ENCODE measurements around the gene IER5L. TPM values are rescaled to one million over a fixed set of nuclear protein-coding genes. Genes with fewer than 3 reads are reported as not detected.

The IER5L gene
- total and polyA plus RNA-seq, 2 experiments from 2014 or later, result 4.3 to 81.7 TPM

DNA sequence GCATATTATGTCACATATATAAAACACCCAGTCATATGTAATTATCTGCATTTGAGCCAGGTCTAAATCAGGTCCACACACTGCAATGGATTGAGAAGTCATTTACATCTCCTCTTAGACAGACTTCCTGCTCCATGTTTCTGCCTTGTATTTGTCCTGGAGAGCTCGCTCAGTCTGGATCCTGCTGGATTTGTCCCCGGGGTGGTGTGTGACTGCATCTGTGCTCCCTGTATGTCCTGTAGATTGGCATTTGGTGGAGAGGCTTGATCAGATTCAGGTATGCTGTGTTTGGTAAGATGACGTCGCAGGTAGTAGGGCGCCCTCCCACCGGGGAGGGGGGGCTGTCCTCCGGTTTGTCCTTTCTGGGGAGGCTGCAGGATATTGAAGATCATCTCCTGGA is 33.6 kb upstream of the IER5L start:
- no peak overlapping the region for H2AFZ ChIP-seq
- no peaks in the 10 kb centered on the region for H4K20me1 ChIP-seq (ENCODE audit: insufficient read depth)
- H3K4me2 ChIP-seq (ENCODE audit: unreplicated experiment), result no peak overlapping the region
- H3F3A ChIP-seq (ENCODE audit: insufficient read depth), result no peaks in the 10 kb centered on the region
- no peak overlapping the region for H3K27ac ChIP-seq
- WGBS, 2 experiments (ENCODE audit: low coverage in 1 of 2, low lambda C conversion rate in 2 of 2, missing lambda C conversion rate in 2 of 2), result 63 to 65% methylated on average over 6 to 7 of the region's 7 CpGs
- no peak for DNase-seq
- H3K27me3 ChIP-seq (replicated peaks; ENCODE audit: insufficient read depth), result no peaks in the 10 kb centered on the region
- H3K4me3 ChIP-seq, result no peak overlapping the region
- H3K79me2 ChIP-seq (ENCODE audit: insufficient read depth), result no peaks in the 10 kb centered on the region
- no peaks in the 10 kb centered on the region for H3K4me1 ChIP-seq (ENCODE audit: insufficient read depth)
- no peaks in the 10 kb centered on the region for H3K9me2 ChIP-seq (ENCODE audit: insufficient read depth)
- no peak overlapping the region for H3K9ac ChIP-seq
- TF ChIP-seq EZH2 (IDR thresholded peaks at IDR 0.05; ENCODE audit: insufficient read depth, poor library complexity, severe bottlenecking), result no peak
- no peak for TF ChIP-seq EZH2phosphoT487 (IDR thresholded peaks at IDR 0.05; ENCODE audit: insufficient read depth, low read depth)
- H3K36me3 ChIP-seq (ENCODE audit: low read depth), result no peaks in the 10 kb centered on the region
- in situ Hi-C loops (cut with MboI), result no loop called here
- no peaks in the 10 kb centered on the region for H3K9me3 ChIP-seq (ENCODE audit: low read depth)

DNA sequence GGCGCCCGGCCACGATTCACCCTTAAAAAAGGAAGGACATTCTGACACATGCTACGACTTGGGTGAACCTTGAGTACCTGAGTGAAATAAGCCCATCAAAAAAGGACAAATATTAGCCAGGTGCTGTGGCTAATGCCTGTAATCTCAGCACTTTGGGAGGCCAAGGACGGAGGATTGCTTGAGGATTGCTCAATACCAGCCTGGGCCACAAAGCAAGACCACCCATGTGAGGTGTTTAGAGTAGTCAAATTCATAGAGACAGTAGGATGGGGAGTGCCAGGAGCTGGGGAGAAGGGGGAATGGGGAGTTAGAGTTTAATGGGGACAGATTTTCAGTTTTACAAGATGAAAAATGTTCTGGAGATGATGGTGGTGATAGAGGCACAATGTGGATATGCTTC is 32.1 kb upstream of the IER5L start:
- H3K27me3 ChIP-seq (replicated peaks; ENCODE audit: insufficient read depth), result no peaks in the 10 kb centered on the region
- WGBS, 2 experiments (ENCODE audit: low coverage in 1 of 2, low lambda C conversion rate in 2 of 2, missing lambda C conversion rate in 2 of 2), result 73 to 88% methylated on average over 4 to 5 of the region's 5 CpGs
- no peaks in the 10 kb centered on the region for H3K9me3 ChIP-seq (ENCODE audit: low read depth)
- no peaks in the 10 kb centered on the region for H3K36me3 ChIP-seq (ENCODE audit: low read depth)
- no peaks in the 10 kb centered on the region for H3K79me2 ChIP-seq (ENCODE audit: insufficient read depth)
- H3F3A ChIP-seq (ENCODE audit: insufficient read depth), result no peaks in the 10 kb centered on the region
- no peak overlapping the region for H3K27ac ChIP-seq
- no peak overlapping the region for H3K4me2 ChIP-seq (ENCODE audit: unreplicated experiment)
- H3K4me3 ChIP-seq, result no peak overlapping the region
- H3K4me1 ChIP-seq (ENCODE audit: insufficient read depth), result no peaks in the 10 kb centered on the region
- no peak overlapping the region for H2AFZ ChIP-seq
- no peaks in the 10 kb centered on the region for H4K20me1 ChIP-seq (ENCODE audit: insufficient read depth)
- DNase-seq, result no peak
- in situ Hi-C loops (cut with MboI), result no loop called here
- TF ChIP-seq EZH2phosphoT487 (IDR thresholded peaks at IDR 0.05; ENCODE audit: insufficient read depth, low read depth) (no peak), EZH2 (IDR thresholded peaks at IDR 0.05; ENCODE audit: insufficient read depth, poor library complexity, severe bottlenecking) (no peak)
- H3K9me2 ChIP-seq (ENCODE audit: insufficient read depth), result no peaks in the 10 kb centered on the region
- H3K9ac ChIP-seq, result no peak overlapping the region

DNA sequence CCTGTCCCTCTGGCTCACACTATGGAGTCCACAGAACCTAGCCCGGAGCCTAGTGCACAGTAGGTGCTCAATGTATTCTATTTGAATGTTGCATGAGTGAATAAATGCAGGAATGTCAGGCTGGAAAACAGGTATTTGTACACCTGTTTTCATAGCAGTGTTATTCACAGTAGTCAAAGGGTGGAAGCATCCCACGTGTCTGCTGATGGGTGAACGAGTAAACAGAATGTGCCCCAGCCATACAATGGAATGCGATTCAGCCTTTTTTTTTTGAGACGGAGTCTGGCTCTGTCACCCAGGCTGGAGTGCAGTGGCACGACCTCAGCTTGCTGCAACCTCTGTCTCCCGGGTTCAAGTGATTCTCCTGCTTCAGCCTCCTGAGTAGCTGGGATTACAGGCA is 31.5 kb upstream of the IER5L start:
- Histone ChIP-seq H3K36me3 (ENCODE audit: low read depth) (no peaks in the 10 kb centered on the region), H2AFZ (no peak overlapping the region), H3K79me2 (ENCODE audit: insufficient read depth) (no peaks in the 10 kb centered on the region), H3K9me2 (ENCODE audit: insufficient read depth) (no peaks in the 10 kb centered on the region), H3K27ac (no peak overlapping the region), H3K4me1 (ENCODE audit: insufficient read depth) (no peaks in the 10 kb centered on the region), H3K9me3 (ENCODE audit: low read depth) (no peaks in the 10 kb centered on the region), H3F3A (ENCODE audit: insufficient read depth) (no peaks in the 10 kb centered on the region), H3K4me3 (no peak overlapping the region), H3K9ac (no peak overlapping the region), H4K20me1 (ENCODE audit: insufficient read depth) (no peaks in the 10 kb centered on the region), H3K27me3 (replicated peaks; ENCODE audit: insufficient read depth) (no peaks in the 10 kb centered on the region), H3K4me2 (ENCODE audit: unreplicated experiment) (no peak overlapping the region)
- no peak for TF ChIP-seq EZH2phosphoT487 (IDR thresholded peaks at IDR 0.05; ENCODE audit: insufficient read depth, low read depth)
- no peak for TF ChIP-seq EZH2 (IDR thresholded peaks at IDR 0.05; ENCODE audit: insufficient read depth, poor library complexity, severe bottlenecking)
- WGBS, 2 experiments (ENCODE audit: low coverage in 1 of 2, low lambda C conversion rate in 2 of 2, missing lambda C conversion rate in 2 of 2), result 78 to 85% methylated on average over 7 of the region's 7 CpGs
- no peak for DNase-seq
- in situ Hi-C loops (cut with MboI), result no loop called here

DNA sequence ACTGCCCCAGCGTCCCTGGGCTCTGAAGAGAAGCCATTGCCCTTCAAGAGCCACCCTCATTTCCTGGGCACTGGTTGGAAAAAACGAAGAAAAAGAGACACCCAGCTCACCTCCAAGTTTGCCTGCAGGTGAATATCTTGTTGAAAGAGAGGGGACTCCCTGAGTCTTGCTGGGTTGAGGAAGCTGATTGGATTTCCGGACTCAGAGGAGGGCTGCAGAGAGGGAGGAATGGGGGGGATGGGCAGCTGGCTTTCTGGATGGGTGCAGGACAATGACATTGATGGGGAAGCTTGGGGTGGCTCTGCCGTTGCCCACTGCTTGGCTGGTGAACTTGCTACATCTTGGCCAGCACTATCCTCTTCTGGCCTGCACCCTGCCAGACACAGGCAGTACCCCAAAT is 31.0 kb upstream of the IER5L start:
- Histone ChIP-seq H3K9me2 (ENCODE audit: insufficient read depth) (no peaks in the 10 kb centered on the region), H3K9ac (no peak overlapping the region), H2AFZ (no peak overlapping the region), H3K4me1 (ENCODE audit: insufficient read depth) (no peaks in the 10 kb centered on the region), H3K36me3 (ENCODE audit: low read depth) (no peaks in the 10 kb centered on the region), H3K27ac (no peak overlapping the region), H3K79me2 (ENCODE audit: insufficient read depth) (no peaks in the 10 kb centered on the region), H3K9me3 (ENCODE audit: low read depth) (no peaks in the 10 kb centered on the region), H3K4me2 (ENCODE audit: unreplicated experiment) (no peak overlapping the region), H3K27me3 (replicated peaks; ENCODE audit: insufficient read depth) (no peaks in the 10 kb centered on the region), H3K4me3 (no peak overlapping the region), H3F3A (ENCODE audit: insufficient read depth) (no peaks in the 10 kb centered on the region), H4K20me1 (ENCODE audit: insufficient read depth) (no peaks in the 10 kb centered on the region)
- TF ChIP-seq EZH2phosphoT487 (IDR thresholded peaks at IDR 0.05; ENCODE audit: insufficient read depth, low read depth) (no peak), EZH2 (IDR thresholded peaks at IDR 0.05; ENCODE audit: insufficient read depth, poor library complexity, severe bottlenecking) (no peak)
- WGBS, 2 experiments (ENCODE audit: low coverage in 1 of 2, low lambda C conversion rate in 2 of 2, missing lambda C conversion rate in 2 of 2), result 76 to 79% methylated on average over 4 of the region's 4 CpGs
- in situ Hi-C loops (cut with MboI), result no loop called here
- no peak for DNase-seq

Measured in GM23248 (cell line).